PC-9 (cell line): ENCODE data around the gene POP4. TPM values are rescaled to one million over a fixed set of nuclear protein-coding genes. Genes with fewer than 3 reads are reported as not detected.

ENCODE experiments used
- BruUV-seq: library from RNA; stranded (reverse); fragments of 400-500 nt; replicated peaks from 2 replicates; lab custom pipeline; 2021; lab: Mats Ljungman, UMichigan
- CTCF ChIA-PET: fragments of 300-600 bp; sonication (Branson Sonifier 250); formaldehyde crosslinking; loops from one replicate; lab custom pipeline; 2022; ENCODE audit warnings: antibody characterized with exemption; lab: Charles Lee
- POLR2A ChIA-PET: fragments of 300-600 bp; sonication (Branson Sonifier 250); formaldehyde crosslinking; loops from one replicate; lab custom pipeline; 2022; ENCODE audit warnings: antibody characterized with exemption; ENCODE audit not compliant: unreplicated experiment; lab: Charles Lee
- DNase-seq, 2 experiments: peaks; one replicate each; pipeline versions ENCODE4 v3.0.0 to v3.0.0-alpha.2; 2015 to 2022; ENCODE audit warnings: mixed read lengths in 1 of 2
- H2AFZ ChIP-seq: fragments of 200-600 bp; sonication (generic); 2 replicates; pipeline ENCODE4 v1.8.1; 2017; ENCODE audit warnings: antibody characterized with exemption
- H3F3A ChIP-seq: fragments of 200-600 bp; sonication (generic); 2 replicates; pipeline ENCODE4 v1.8.1; 2017; ENCODE audit warnings: antibody characterized with exemption, mild to moderate bottlenecking, low read depth; ENCODE audit not compliant: insufficient read depth
- H3K27ac ChIP-seq: fragments of 200-600 bp; sonication (generic); 2 replicates; pipeline ENCODE4 v1.6.1; 2016; ENCODE audit warnings: mixed run types
- H3K27me3 ChIP-seq: fragments of 200-600 bp; sonication (generic); 2 replicates; pipeline ENCODE4 v1.6.1; 2016; ENCODE audit warnings: low read depth, mixed run types; ENCODE audit not compliant: insufficient read depth
- H3K36me3 ChIP-seq: fragments of 200-600 bp; sonication (generic); 2 replicates; pipeline ENCODE4 v1.6.1; 2016; ENCODE audit warnings: low read depth, mixed run types
- H3K4me1 ChIP-seq: fragments of 200-600 bp; sonication (generic); replicated peaks from 2 replicates; pipeline ENCODE4 v1.6.1; 2016; ENCODE audit warnings: mixed run types; ENCODE audit not compliant: insufficient read depth
- H3K4me2 ChIP-seq: fragments of 200-600 bp; sonication (generic); 2 replicates; pipeline ENCODE4 v1.6.1; 2017; ENCODE audit warnings: mixed run types
- H3K4me3 ChIP-seq: fragments of 200-600 bp; sonication (generic); 2 replicates; pipeline ENCODE4 v1.6.1; 2016; ENCODE audit warnings: mixed run types
- H3K79me2 ChIP-seq: fragments of 200-600 bp; sonication (generic); 2 replicates; pipeline ENCODE4 v1.6.1; 2017; ENCODE audit warnings: low read depth, mixed run types
- H3K9me2 ChIP-seq: fragments of 200-600 bp; sonication (generic); 2 replicates; pipeline ENCODE4 v1.8.1; 2017; ENCODE audit warnings: mild to moderate bottlenecking; ENCODE audit not compliant: insufficient read depth
- H3K9me3 ChIP-seq: fragments of 200-600 bp; sonication (generic); 2 replicates; pipeline ENCODE4 v1.8.1; 2016; ENCODE audit warnings: low read depth; ENCODE audit not compliant: insufficient read depth
- H4K20me1 ChIP-seq: fragments of 200-600 bp; sonication (generic); 2 replicates; pipeline ENCODE4 v1.8.1; 2017; ENCODE audit not compliant: insufficient read depth
- EZH2 ChIP-seq: fragments of 200-600 bp; sonication (generic); IDR thresholded peaks from 2 replicates; pipeline ENCODE4 v1.8.0; 2017; ENCODE audit warnings: antibody characterized with exemption, low read depth
- intact Hi-C: fragments of 100-400 bp; cut with micrococcal nuclease; formaldehyde crosslinking; loops from one replicate; pipeline ENCODE4 v1.10.0; 2022; ENCODE audit not compliant: unreplicated experiment
- total RNA-seq: library from RNA; stranded (reverse); gene quantifications from 2 replicates; pipeline ENCODE4 v1.2.3, GENCODE V29; 2021
- TF ChIP-seq, protein P1 (sequence below): fragments of 200-600 bp; sonication (generic); conservative IDR thresholded peaks from 2 replicates; pipeline ENCODE4 v1.6.1; 2017; ENCODE audit warnings: mixed run types, antibody characterized with exemption, mild to moderate bottlenecking, moderate library complexity

The POP4 gene
- total RNA-seq, 1 experiment from 2014 or later, result 66.6 TPM

DNA sequence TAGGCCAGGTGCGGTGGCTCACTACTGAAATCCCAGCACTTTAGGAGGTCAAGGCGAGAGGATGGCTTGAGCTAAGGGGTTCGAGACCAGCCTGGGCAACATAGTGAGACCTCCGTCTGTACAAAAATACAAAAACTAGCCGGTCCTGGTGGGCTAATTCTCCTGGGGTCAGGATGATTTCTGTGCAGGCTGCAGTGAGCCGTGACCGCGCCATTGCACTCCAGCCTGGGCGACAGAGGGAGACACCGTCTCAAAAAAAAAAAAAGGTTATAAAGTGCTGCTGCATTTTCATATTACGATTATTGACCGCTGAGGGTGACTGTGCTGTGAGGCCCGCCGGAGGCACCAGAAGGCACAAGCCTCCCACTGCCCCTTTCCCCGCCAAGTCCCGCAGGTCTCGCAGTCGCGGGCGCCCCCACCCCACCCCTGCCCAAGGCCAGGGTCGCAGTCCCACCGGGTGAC lies 58.7 kb downstream of the POP4 start:
- ChIA-PET CTCF (interaction anchor here (0.9 kb wide), 1 partner anchor 51 kb away, joined by 3 read pairs; no protein-coding TSS in a partner anchor), POLR2A (interaction anchor here (0.6 kb wide), 1 partner anchor 59 kb away, joined by 9 read pairs; the partner anchor contains the start of gene POP4)
- Histone ChIP-seq H3K27ac (peak overlapping the region; percentile 94), H2AFZ (peak overlapping the region; percentile 70), H3K79me2 (peaks cover 45% of the 10 kb centered on the region), H3F3A (peaks cover 53% of the 10 kb centered on the region), H3K9me2 (no peaks in the 10 kb centered on the region), H3K4me1 (peaks cover 60% of the 10 kb centered on the region), H3K4me2 (peak overlapping the region; percentile 95), H3K4me3 (peak overlapping the region; percentile 95), H3K27me3 (no peaks in the 10 kb centered on the region), H4K20me1 (peaks cover 14% of the 10 kb centered on the region), H3K36me3 (peaks cover 8% of the 10 kb centered on the region; the same call in 1 of the 2 replicates), H3K9me3 (no peaks in the 10 kb centered on the region)
- no peak for DNase-seq
- BruUV-seq, result no TSS peak
- intact Hi-C loops, result no loop called here
- TF ChIP-seq, protein P1, sequence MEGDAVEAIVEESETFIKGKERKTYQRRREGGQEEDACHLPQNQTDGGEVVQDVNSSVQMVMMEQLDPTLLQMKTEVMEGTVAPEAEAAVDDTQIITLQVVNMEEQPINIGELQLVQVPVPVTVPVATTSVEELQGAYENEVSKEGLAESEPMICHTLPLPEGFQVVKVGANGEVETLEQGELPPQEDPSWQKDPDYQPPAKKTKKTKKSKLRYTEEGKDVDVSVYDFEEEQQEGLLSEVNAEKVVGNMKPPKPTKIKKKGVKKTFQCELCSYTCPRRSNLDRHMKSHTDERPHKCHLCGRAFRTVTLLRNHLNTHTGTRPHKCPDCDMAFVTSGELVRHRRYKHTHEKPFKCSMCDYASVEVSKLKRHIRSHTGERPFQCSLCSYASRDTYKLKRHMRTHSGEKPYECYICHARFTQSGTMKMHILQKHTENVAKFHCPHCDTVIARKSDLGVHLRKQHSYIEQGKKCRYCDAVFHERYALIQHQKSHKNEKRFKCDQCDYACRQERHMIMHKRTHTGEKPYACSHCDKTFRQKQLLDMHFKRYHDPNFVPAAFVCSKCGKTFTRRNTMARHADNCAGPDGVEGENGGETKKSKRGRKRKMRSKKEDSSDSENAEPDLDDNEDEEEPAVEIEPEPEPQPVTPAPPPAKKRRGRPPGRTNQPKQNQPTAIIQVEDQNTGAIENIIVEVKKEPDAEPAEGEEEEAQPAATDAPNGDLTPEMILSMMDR, result no peak
- TF ChIP-seq EZH2, result no peak

DNA sequence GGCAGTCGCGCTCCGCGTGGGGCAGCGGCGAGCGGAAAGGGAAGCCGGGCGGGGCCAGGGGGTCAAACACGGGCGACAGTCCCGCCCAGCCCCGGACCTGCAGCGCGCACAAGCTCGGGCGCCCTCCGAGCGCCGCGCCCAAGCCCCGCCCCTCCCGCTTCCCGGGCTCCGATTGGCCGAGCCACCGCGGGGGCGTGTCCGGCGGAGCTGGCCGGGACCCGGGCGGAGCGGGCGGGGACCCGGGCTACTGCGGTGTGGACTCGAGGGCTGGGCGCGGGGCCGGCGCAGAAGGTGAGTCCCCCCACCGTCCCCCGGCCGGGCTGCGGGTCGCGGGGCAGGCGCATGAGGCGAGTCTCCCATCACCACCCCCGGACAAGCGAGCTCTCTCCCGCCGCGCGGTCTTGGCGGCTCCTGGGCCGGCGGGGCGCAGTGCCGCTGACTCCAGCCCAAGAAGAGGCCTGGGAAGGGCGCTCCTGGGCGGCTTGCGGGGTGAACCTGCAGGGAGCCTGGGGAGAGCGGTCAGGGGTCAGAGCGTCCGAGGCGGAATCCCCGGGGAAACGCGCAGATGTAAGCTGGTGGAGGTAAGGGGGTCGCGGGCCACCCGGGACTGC lies 59.2 kb downstream of the POP4 start, which contains the start of gene PLEKHF1:
Gene PLEKHF1 (plus strand): TSS at position 247 of the 611 bp plus-strand sequence. CDS start 8,379 bp downstream, outside the sequence.
- Histone ChIP-seq H3K4me3 (peak within 1 kb of the TSS; percentile 95), H3K4me1 (peaks cover 66% of the 10 kb centered on the region), H4K20me1 (peaks cover 15% of the 10 kb centered on the region), H3K27ac (peak within 1 kb of the TSS; percentile 94), H3K9me2 (no peaks in the 10 kb centered on the region), H3K36me3 (peaks cover 11% of the 10 kb centered on the region; the same call in 1 of the 2 replicates), H3K9me3 (no peaks in the 10 kb centered on the region), H3K4me2 (peak within 1 kb of the TSS; percentile 95), H3K79me2 (peaks cover 50% of the 10 kb centered on the region), H3F3A (peaks cover 58% of the 10 kb centered on the region), H2AFZ (peak within 1 kb of the TSS; percentile 79), H3K27me3 (no peaks in the 10 kb centered on the region)
- POLR2A ChIA-PET, result interaction anchor here (0.6 kb wide), 1 partner anchor 60 kb away, joined by 9 read pairs; the partner anchor contains the start of gene POP4
- no TSS peak for BruUV-seq
- peak; percentile 74 to 94 for DNase-seq
- CTCF ChIA-PET, result interaction anchor here (0.9 kb wide), 1 partner anchor 51 kb away, joined by 3 read pairs; no protein-coding TSS in a partner anchor
- intact Hi-C loops, result no loop called here
- TF ChIP-seq, protein P1, result no peak
- TF ChIP-seq EZH2, result no peak

DNA sequence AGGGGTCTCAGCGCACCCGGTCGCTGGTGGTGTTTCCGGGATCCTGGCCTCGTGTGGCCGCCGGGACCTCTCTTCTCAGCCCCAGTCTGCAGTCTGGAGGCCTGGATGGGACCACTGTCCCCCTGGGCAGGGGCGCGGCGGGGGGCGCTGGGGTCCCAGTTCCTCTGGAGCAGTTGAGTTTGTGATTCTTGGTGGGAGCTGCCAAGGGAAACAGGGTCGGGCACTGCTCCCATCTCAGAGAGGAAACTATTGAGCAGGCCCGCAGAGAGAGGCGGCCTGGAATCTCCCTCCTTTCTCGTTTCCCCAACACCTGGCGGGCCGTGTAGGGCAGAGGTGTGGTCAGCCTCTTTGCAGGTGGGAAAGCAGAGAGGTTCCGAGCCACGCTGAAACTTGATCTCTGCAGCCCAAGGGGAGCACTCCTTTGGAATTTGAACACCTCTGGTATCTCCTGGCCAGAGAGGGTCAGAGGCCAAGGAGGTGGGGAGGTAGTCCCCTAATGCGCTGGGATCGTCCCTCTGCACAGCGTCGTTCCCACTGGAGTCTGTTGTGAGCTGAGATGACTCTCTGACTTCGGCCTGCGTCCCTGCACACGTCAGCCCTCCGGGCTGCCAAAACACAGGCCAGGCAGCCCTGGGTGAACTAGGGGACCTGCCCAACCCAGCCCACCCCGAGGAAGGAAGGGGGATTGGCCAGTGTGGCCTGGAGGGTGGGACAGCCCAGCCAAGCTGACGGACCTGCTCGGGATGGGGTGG lies 59.9 kb downstream of the POP4 start:
- peaks cover 53% of the 10 kb centered on the region for H3K79me2 ChIP-seq
- peak overlapping the region; percentile 79 for H2AFZ ChIP-seq
- TF ChIP-seq, protein P1, result no peak
- no peak for TF ChIP-seq EZH2
- H3K27ac ChIP-seq, result peak overlapping the region; percentile 69
- H3K9me2 ChIP-seq, result no peaks in the 10 kb centered on the region
- H3K36me3 ChIP-seq, result peaks cover 16% of the 10 kb centered on the region; the same call in 1 of the 2 replicates
- H3K27me3 ChIP-seq, result no peaks in the 10 kb centered on the region
- H3K4me2 ChIP-seq, result peak overlapping the region; percentile 95
- H3F3A ChIP-seq, result peaks cover 65% of the 10 kb centered on the region
- H3K9me3 ChIP-seq, result no peaks in the 10 kb centered on the region
- BruUV-seq, result TSS peak; percentile 20
- ChIA-PET POLR2A (interaction anchor here (0.6 to 0.8 kb wide), 2 partner anchors 48 to 60 kb away, joined by 4 to 36 read pairs; partner anchors contain the start of gene POP4), CTCF (interaction anchor here (0.9 to 1.4 kb wide), 2 partner anchors 48 to 50 kb away, joined by 3 read pairs; no protein-coding TSS in a partner anchor)
- H3K4me1 ChIP-seq, result peaks cover 72% of the 10 kb centered on the region
- peak overlapping the region; percentile 95 for H3K4me3 ChIP-seq
- H4K20me1 ChIP-seq, result peaks cover 16% of the 10 kb centered on the region
- peak; percentile 76 to 77 for DNase-seq
- intact Hi-C loops, result loop anchor here (1.0 kb wide), 2 partner anchors 10 to 50 kb away; no protein-coding TSS in a partner anchor
